Uterus (tissue), 4 donors: ENCODE results near the gene IGFBP3. TPM values are rescaled to one million over a fixed set of nuclear protein-coding genes. Genes with fewer than 3 reads are reported as not detected.

Experiments
- DNase-seq, 2 donors: peaks; one replicate each; pipeline ENCODE4 v3.0.0-alpha.2; 2019 to 2020
- H3K27ac ChIP-seq, 2 donors: fragments of 200-600 bp; sonication (generic); 1 replicate in 1 of 2; 2 replicates in 1 of 2; pipeline ENCODE4 v1.5.1; 2016 to 2018
- H3K27me3 ChIP-seq, 2 donors: fragments of 200-600 bp; sonication (generic); one replicate each; pipeline ENCODE4 v1.5.1; 2018 to 2019; ENCODE audit warnings: control low read depth in 1 of 2
- H3K36me3 ChIP-seq, 2 donors: fragments of 200-600 bp; sonication (generic); one replicate each; pipeline ENCODE4 v1.5.1; 2019; ENCODE audit warnings: control low read depth in 1 of 2
- H3K4me1 ChIP-seq, 2 donors: fragments of 200-600 bp; sonication (generic); one replicate each; pipeline ENCODE4 v1.5.1; 2018 to 2019; ENCODE audit warnings: control low read depth in 1 of 2
- H3K4me3 ChIP-seq, 2 donors: fragments of 200-600 bp; sonication (generic); 1 replicate in 1 of 2; 2 replicates in 1 of 2; pipeline ENCODE4 v1.5.1; 2018 to 2019; ENCODE audit warnings: mild to moderate bottlenecking in 1 of 2
- H3K9me3 ChIP-seq, 2 donors: fragments of 200-600 bp; sonication (generic); one replicate each; pipeline ENCODE4 v1.5.1; 2019; ENCODE audit warnings: control low read depth in 1 of 2
- CTCF ChIP-seq, 4 experiments: fragments of 200-600 bp in 2 of 4; fragments of 450-650 bp in 2 of 4; sonication (generic) in 2 of 4; IDR thresholded peaks; one replicate each; pipeline ENCODE4 v1.5.1; 2016 to 2019; ENCODE audit warnings: antibody characterized with exemption in 4 of 4, mild to moderate bottlenecking in 2 of 4, moderate library complexity in 1 of 4
- POLR2A ChIP-seq, 2 donors: fragments of 450-650 bp; IDR thresholded peaks; one replicate each; pipeline ENCODE4 v1.6.1; 2016; ENCODE audit warnings: antibody characterized with exemption in 2 of 2, mild to moderate bottlenecking in 1 of 2, moderate library complexity in 1 of 2
- intact Hi-C: fragments of 100-400 bp; cut with DNase I; formaldehyde crosslinking; loops from one replicate; pipeline ENCODE4 v1.15.1; 2023; ENCODE audit warnings: low total_unique reads
- total RNA-seq, 4 donors: library from RNA; depleted of rRNA in 3 of 4; stranded (reverse); fragments of >200 nt in 3 of 4; gene quantifications; one replicate each; pipeline versions ENCODE4 v1.1.0 to v1.2.4, GENCODE V29; 2014 to 2023
- donor health status: DM: yes; HTN: yes; CAD: no.

Gene IGFBP3
- total RNA-seq, 4 donors from 2014 or later: 202 to 345 (median 319) TPM

- no peak overlapping the region for H3K4me3 ChIP-seq
- H3K9me3 ChIP-seq: peaks cover 0 to 6% of the 10 kb centered on the region in 2 donors
- no peak for TF ChIP-seq POLR2A (IDR thresholded peaks at IDR 0.05)
- no peak for TF ChIP-seq CTCF (IDR thresholded peaks at IDR 0.05)
- intact Hi-C loops: no loop called here
- H3K27me3 ChIP-seq: no peaks in the 10 kb centered on the region
- DNase-seq: no peak
- no peaks in the 10 kb centered on the region for H3K4me1 ChIP-seq
- H3K36me3 ChIP-seq: no peaks in the 10 kb centered on the region
- H3K27ac ChIP-seq: no peak overlapping the region
These were observed 42.5 kb downstream of the IGFBP3 start for GRCh38 chr7:45878457-45879144.

GRCh38 chr7:45876519-45876918 lies 44.6 kb downstream of the IGFBP3 start:
- Histone ChIP-seq H3K4me1 (no peaks in the 10 kb centered on the region), H3K4me3 (no peak overlapping the region), H3K27me3 (no peaks in the 10 kb centered on the region), H3K27ac (no peak overlapping the region), H3K9me3 (peaks cover 0 to 6% of the 10 kb centered on the region in 2 donors), H3K36me3 (no peaks in the 10 kb centered on the region)
- TF ChIP-seq CTCF (IDR thresholded peaks at IDR 0.05) (no peak), POLR2A (IDR thresholded peaks at IDR 0.05) (no peak)
- no peak for DNase-seq
- intact Hi-C loops: no loop called here

- intact Hi-C loops: no loop called here
- no peak overlapping the region for H3K27ac ChIP-seq
- no peaks in the 10 kb centered on the region for H3K27me3 ChIP-seq
- no peaks in the 10 kb centered on the region for H3K4me1 ChIP-seq
- no peak for DNase-seq
- no peak for TF ChIP-seq POLR2A (IDR thresholded peaks at IDR 0.05)
- TF ChIP-seq CTCF (IDR thresholded peaks at IDR 0.05): no peak
- no peak overlapping the region for H3K4me3 ChIP-seq
- peaks cover 0 to 6% of the 10 kb centered on the region in 2 donors for H3K9me3 ChIP-seq
- no peaks in the 10 kb centered on the region for H3K36me3 ChIP-seq
These were observed 46.5 kb downstream of the IGFBP3 start for GRCh38 chr7:45874408-45875131.

- Histone ChIP-seq H3K36me3 (no peaks in the 10 kb centered on the region), H3K4me1 (no peaks in the 10 kb centered on the region), H3K9me3 (peaks cover 0 to 1% of the 10 kb centered on the region in 2 donors), H3K27me3 (no peaks in the 10 kb centered on the region), H3K27ac (no peak overlapping the region), H3K4me3 (no peak overlapping the region)
- no peak for DNase-seq
- TF ChIP-seq CTCF (IDR thresholded peaks at IDR 0.05): no peak
- TF ChIP-seq POLR2A (IDR thresholded peaks at IDR 0.05): no peak
- intact Hi-C loops: no loop called here
These were observed 47.7 kb downstream of the IGFBP3 start for GRCh38 chr7:45873355-45873754.

GRCh38 chr7:45873035-45873354 lies 48.1 kb downstream of the IGFBP3 start, which contains the start of gene CCDC201:
Gene CCDC201 (minus strand): TSS chr7:45873082. CDS start chr7:45873007, 75 bp downstream.
- Histone ChIP-seq H3K27ac (no peak within 1 kb of the TSS), H3K4me1 (no peaks in the 10 kb centered on the region), H3K27me3 (no peaks in the 10 kb centered on the region), H3K36me3 (no peaks in the 10 kb centered on the region), H3K9me3 (no peaks in the 10 kb centered on the region), H3K4me3 (no peak within 1 kb of the TSS)
- intact Hi-C loops: no loop called here
- TF ChIP-seq POLR2A (IDR thresholded peaks at IDR 0.05) (no peak), CTCF (IDR thresholded peaks at IDR 0.05) (no peak)
- no peak for DNase-seq
